HEK293 (cell line): ENCODE results near the gene ITGB4.

Source experiments
- PBX3 ChIP-seq: sonication (generic); formaldehyde crosslinking; IDR thresholded peaks from 2 replicates; pipeline ENCODE4 v1.8.1; 2022; ENCODE audit warnings: mild to moderate bottlenecking, moderate library complexity, missing genetic modification reagents
- TCF7L2 ChIP-seq: IDR thresholded peaks from 2 replicates; pipeline ENCODE4 v1.6.1; 2011; ENCODE audit warnings: low read depth, mild to moderate bottlenecking, inconsistent platforms, low read length, moderate library complexity, borderline replicate concordance
- YY1 ChIP-seq: fragments of 450-650 bp; formaldehyde crosslinking; IDR thresholded peaks from 2 replicates; pipeline ENCODE4 v1.5.1; 2018; ENCODE audit warnings: missing biosample characterization, missing genetic modification characterization
- ZNF175 ChIP-seq: fragments of 450-650 bp; formaldehyde crosslinking; IDR thresholded peaks from 2 replicates; pipeline ENCODE4 v1.5.1; 2016; ENCODE audit warnings: missing biosample characterization, missing genetic modification characterization
- ZNF211 ChIP-seq: fragments of 450-650 bp; formaldehyde crosslinking; IDR thresholded peaks from 2 replicates; pipeline ENCODE4 v1.5.1; 2016; ENCODE audit warnings: low read depth, missing biosample characterization, missing genetic modification characterization
- ZNF274 ChIP-seq, 2 experiments: fragments of 200-500 bp in 1 of 2; fragments of 450-650 bp in 1 of 2; sonication (Bioruptor generic) in 1 of 2; formaldehyde crosslinking in 1 of 2; IDR thresholded peaks; 2 replicates each; pipeline versions ENCODE4 v1.5.1 to v1.6.1; 2014 to 2016; ENCODE audit warnings: borderline replicate concordance in 1 of 2, inconsistent platforms in 1 of 2, low read length in 1 of 2, missing biosample characterization in 1 of 2, missing genetic modification characterization in 1 of 2
- ZNF350 ChIP-seq: fragments of 450-650 bp; formaldehyde crosslinking; IDR thresholded peaks from 2 replicates; pipeline ENCODE4 v1.5.0; 2017; ENCODE audit warnings: missing biosample characterization, mild to moderate bottlenecking, missing genetic modification characterization
- ZNF433 ChIP-seq: fragments of 450-650 bp; formaldehyde crosslinking; IDR thresholded peaks from 2 replicates; pipeline ENCODE4 v1.5.1; 2016; ENCODE audit warnings: missing biosample characterization, missing genetic modification characterization, low read depth
- ZNF473 ChIP-seq: fragments of 450-650 bp; formaldehyde crosslinking; IDR thresholded peaks from 2 replicates; pipeline ENCODE4 v1.5.1; 2017; ENCODE audit warnings: missing biosample characterization, missing genetic modification characterization
- ZNF549 ChIP-seq: fragments of 450-650 bp; IDR thresholded peaks from 2 replicates; pipeline ENCODE4 v1.5.1; 2018; ENCODE audit warnings: missing biosample characterization, missing genetic modification characterization, mild to moderate bottlenecking, inconsistent platforms, moderate library complexity
- ZNF747 ChIP-seq: fragments of 450-650 bp; formaldehyde crosslinking; IDR thresholded peaks from 2 replicates; pipeline ENCODE4 v1.5.1; 2016; ENCODE audit warnings: missing biosample characterization, missing genetic modification characterization
- TF ChIP-seq, protein P1 (sequence below): fragments of 450-650 bp; formaldehyde crosslinking; IDR thresholded peaks from 2 replicates; pipeline ENCODE4 v1.5.1; 2016; ENCODE audit warnings: missing biosample characterization, missing genetic modification characterization
- TF ChIP-seq, protein P2 (sequence below): fragments of 450-650 bp; formaldehyde crosslinking; IDR thresholded peaks from 2 replicates; pipeline ENCODE4 v1.5.1; 2016; ENCODE audit warnings: missing biosample characterization, missing genetic modification characterization, borderline replicate concordance

DNA sequence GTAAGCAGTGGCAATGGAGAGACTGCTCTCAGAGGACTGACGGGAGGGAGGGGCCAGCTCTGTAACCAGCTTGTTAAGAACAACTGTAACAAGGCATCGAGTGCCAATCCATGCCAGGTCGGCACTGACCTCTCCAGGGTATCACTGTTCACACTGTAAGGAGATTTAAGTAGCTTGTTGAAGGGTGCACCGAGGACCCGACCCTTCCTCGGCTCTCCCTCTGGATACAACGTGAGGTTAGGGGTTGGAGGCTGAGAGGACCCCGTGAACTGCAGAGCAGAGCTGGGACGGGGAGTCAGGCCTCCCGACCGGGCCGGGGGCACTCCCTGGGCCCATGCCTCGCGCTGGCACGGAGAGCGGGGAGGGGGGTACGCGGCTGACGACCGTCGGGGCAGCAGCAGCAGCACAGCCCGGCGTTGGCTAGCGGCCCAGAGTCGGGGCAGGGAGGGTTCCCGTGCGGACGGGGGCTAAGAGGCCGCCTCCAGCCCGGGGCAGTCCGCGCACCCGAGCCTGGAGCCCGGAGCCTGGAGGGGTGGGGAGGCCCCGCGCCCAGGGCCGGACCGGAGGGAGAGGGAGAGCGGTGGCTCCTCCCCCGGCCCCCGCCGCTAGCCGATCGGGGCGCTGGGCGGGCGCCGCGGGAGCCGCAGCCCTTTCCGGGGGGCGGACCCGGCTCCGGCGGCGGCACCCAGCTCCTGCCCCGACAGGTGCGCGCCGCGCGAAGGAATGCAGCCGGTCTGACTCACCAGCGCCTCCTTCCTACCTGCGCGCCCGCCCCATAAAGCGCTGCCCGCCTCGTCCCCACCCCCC, at the start of gene ITGB4:
- TF ChIP-seq ZNF747 (no peak), YY1 (no peak), ZNF433 (tag by site-specific recombination) (no peak), ZNF350 (tag by site-specific recombination) (no peak), PBX3 (CRISPR knock-in tag) (peak; percentile 18; the same call in 1 of the 2 replicates), ZNF473 (tag by site-specific recombination) (no peak), ZNF274 (IDR thresholded peaks at IDR 0.05; ENCODE audit: low read length) (no peak), ZNF274 (tag by site-specific recombination; IDR thresholded peaks at IDR 0.05; ENCODE audit: borderline replicate concordance) (no peak), TCF7L2 (no peak), ZNF211 (tag by site-specific recombination) (no peak), ZNF549 (tag by site-specific recombination) (no peak), ZNF175 (tag by site-specific recombination) (no peak)
- TF ChIP-seq, protein P1, sequence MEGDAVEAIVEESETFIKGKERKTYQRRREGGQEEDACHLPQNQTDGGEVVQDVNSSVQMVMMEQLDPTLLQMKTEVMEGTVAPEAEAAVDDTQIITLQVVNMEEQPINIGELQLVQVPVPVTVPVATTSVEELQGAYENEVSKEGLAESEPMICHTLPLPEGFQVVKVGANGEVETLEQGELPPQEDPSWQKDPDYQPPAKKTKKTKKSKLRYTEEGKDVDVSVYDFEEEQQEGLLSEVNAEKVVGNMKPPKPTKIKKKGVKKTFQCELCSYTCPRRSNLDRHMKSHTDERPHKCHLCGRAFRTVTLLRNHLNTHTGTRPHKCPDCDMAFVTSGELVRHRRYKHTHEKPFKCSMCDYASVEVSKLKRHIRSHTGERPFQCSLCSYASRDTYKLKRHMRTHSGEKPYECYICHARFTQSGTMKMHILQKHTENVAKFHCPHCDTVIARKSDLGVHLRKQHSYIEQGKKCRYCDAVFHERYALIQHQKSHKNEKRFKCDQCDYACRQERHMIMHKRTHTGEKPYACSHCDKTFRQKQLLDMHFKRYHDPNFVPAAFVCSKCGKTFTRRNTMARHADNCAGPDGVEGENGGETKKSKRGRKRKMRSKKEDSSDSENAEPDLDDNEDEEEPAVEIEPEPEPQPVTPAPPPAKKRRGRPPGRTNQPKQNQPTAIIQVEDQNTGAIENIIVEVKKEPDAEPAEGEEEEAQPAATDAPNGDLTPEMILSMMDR (tag by site-specific recombination), result no peak
- TF ChIP-seq, protein P2, sequence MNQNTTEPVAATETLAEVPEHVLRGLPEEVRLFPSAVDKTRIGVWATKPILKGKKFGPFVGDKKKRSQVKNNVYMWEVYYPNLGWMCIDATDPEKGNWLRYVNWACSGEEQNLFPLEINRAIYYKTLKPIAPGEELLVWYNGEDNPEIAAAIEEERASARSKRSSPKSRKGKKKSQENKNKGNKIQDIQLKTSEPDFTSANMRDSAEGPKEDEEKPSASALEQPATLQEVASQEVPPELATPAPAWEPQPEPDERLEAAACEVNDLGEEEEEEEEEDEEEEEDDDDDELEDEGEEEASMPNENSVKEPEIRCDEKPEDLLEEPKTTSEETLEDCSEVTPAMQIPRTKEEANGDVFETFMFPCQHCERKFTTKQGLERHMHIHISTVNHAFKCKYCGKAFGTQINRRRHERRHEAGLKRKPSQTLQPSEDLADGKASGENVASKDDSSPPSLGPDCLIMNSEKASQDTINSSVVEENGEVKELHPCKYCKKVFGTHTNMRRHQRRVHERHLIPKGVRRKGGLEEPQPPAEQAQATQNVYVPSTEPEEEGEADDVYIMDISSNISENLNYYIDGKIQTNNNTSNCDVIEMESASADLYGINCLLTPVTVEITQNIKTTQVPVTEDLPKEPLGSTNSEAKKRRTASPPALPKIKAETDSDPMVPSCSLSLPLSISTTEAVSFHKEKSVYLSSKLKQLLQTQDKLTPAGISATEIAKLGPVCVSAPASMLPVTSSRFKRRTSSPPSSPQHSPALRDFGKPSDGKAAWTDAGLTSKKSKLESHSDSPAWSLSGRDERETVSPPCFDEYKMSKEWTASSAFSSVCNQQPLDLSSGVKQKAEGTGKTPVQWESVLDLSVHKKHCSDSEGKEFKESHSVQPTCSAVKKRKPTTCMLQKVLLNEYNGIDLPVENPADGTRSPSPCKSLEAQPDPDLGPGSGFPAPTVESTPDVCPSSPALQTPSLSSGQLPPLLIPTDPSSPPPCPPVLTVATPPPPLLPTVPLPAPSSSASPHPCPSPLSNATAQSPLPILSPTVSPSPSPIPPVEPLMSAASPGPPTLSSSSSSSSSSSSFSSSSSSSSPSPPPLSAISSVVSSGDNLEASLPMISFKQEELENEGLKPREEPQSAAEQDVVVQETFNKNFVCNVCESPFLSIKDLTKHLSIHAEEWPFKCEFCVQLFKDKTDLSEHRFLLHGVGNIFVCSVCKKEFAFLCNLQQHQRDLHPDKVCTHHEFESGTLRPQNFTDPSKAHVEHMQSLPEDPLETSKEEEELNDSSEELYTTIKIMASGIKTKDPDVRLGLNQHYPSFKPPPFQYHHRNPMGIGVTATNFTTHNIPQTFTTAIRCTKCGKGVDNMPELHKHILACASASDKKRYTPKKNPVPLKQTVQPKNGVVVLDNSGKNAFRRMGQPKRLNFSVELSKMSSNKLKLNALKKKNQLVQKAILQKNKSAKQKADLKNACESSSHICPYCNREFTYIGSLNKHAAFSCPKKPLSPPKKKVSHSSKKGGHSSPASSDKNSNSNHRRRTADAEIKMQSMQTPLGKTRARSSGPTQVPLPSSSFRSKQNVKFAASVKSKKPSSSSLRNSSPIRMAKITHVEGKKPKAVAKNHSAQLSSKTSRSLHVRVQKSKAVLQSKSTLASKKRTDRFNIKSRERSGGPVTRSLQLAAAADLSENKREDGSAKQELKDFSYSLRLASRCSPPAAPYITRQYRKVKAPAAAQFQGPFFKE, result no peak
